Nephron (organoid): ENCODE measurements around the gene GATA6.
A peak's percentile ranks its signal among the peaks of the same experiment; 100 is the strongest.

ENCODE experiments used
- H3K27ac Mint-ChIP-seq, 3 experiments: 2 replicates each; pipeline ENCODE4 v1.8.0; 2020; ENCODE audit warnings: mixed read lengths in 3 of 3, mild to moderate bottlenecking in 2 of 3, moderate library complexity in 1 of 3
- H3K27me3 Mint-ChIP-seq: 2 replicates; pipeline ENCODE4 v1.8.0; 2021; ENCODE audit warnings: low read depth, mild to moderate bottlenecking, moderate library complexity, mixed read lengths
- H3K36me3 Mint-ChIP-seq: 2 replicates; pipeline ENCODE4 v1.8.0; 2020; ENCODE audit warnings: low read depth, mixed read lengths
- H3K4me1 Mint-ChIP-seq: 2 replicates; pipeline ENCODE4 v1.8.0; 2020; ENCODE audit warnings: mixed read lengths
- H3K4me3 Mint-ChIP-seq, 3 experiments: 2 replicates each; pipeline ENCODE4 v1.8.0; 2020; ENCODE audit warnings: mild to moderate bottlenecking in 3 of 3, mixed read lengths in 3 of 3, moderate library complexity in 2 of 3
- H3K9me3 Mint-ChIP-seq: 2 replicates; pipeline ENCODE4 v1.8.0; 2020; ENCODE audit warnings: mixed read lengths
- TF ChIP-seq, protein P1 (sequence below), 3 experiments: fragments of 200-600 bp; sonication (generic); IDR thresholded peaks; one replicate each; pipeline ENCODE4 v1.5.0; 2021; ENCODE audit warnings: antibody characterized with exemption in 3 of 3; ENCODE audit not compliant: unreplicated experiment in 3 of 3

Gene GATA6

GRCh38 chr18:22153428-22153827 is 16.0 kb upstream of the GATA6 start:
- TF ChIP-seq, protein P1, sequence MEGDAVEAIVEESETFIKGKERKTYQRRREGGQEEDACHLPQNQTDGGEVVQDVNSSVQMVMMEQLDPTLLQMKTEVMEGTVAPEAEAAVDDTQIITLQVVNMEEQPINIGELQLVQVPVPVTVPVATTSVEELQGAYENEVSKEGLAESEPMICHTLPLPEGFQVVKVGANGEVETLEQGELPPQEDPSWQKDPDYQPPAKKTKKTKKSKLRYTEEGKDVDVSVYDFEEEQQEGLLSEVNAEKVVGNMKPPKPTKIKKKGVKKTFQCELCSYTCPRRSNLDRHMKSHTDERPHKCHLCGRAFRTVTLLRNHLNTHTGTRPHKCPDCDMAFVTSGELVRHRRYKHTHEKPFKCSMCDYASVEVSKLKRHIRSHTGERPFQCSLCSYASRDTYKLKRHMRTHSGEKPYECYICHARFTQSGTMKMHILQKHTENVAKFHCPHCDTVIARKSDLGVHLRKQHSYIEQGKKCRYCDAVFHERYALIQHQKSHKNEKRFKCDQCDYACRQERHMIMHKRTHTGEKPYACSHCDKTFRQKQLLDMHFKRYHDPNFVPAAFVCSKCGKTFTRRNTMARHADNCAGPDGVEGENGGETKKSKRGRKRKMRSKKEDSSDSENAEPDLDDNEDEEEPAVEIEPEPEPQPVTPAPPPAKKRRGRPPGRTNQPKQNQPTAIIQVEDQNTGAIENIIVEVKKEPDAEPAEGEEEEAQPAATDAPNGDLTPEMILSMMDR (IDR thresholded peaks at IDR 0.05; ENCODE audit: unreplicated experiment in 3 of 3) = no peak
- no peak overlapping the region for H3K4me3 Mint-ChIP-seq
- H3K27ac Mint-ChIP-seq = no peak overlapping the region

DNA sequence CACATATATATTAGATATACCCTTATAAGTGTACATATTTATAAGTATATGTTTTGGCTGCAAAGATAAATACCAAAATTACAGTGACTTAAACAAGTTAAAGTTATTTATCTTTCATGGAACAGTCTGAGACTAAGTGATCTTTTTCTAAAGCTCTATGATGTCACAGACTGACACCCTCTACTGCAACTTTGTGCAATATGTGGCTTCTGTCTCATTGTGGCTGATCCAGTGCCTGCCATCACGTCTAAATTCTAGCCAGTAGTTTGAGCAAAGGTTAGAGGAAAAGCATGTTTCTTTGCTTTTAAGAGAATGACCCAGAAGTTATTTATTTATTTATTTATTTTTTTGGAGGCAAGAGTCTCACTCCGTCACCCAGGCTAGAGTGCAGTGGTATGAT is 13.8 kb upstream of the GATA6 start:
- H3K9me3 Mint-ChIP-seq = no peaks in the 10 kb centered on the region
- H3K27me3 Mint-ChIP-seq = peaks cover 40% of the 10 kb centered on the region

More at GRCh38 chr18:22153428-22153827, 16.0 kb upstream of the GATA6 start:
- Mint-ChIP-seq H3K4me1 (no peaks in the 10 kb centered on the region), H3K27me3 (peaks cover 42% of the 10 kb centered on the region), H3K36me3 (no peaks in the 10 kb centered on the region), H3K9me3 (no peaks in the 10 kb centered on the region)

DNA sequence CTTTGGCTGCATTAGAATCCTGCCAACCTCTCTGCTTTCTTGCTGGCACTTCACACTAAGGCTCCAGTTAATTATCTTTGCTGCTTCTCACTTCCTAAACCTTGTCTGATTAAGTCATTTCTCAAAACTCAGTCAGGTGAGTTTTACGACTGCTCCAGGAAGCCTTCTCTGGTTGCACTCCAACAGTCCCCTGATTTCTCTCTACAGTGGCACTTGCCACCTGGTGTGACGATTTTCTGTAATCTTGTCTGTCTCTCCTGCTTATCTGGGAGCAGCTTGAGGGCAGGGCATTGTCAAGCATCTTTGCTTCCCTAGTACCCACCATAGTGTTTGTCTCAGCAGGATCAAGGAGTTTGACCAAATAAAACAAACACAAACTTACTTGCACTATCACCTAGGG is 10.4 kb upstream of the GATA6 start:
- H3K9me3 Mint-ChIP-seq = no peaks in the 10 kb centered on the region
- TF ChIP-seq, protein P1 (IDR thresholded peaks at IDR 0.05; ENCODE audit: unreplicated experiment in 3 of 3) = no peak
- no peak overlapping the region for H3K27ac Mint-ChIP-seq
- no peaks in the 10 kb centered on the region for H3K36me3 Mint-ChIP-seq
- H3K4me1 Mint-ChIP-seq = no peaks in the 10 kb centered on the region
- no peak overlapping the region for H3K4me3 Mint-ChIP-seq
- H3K27me3 Mint-ChIP-seq = peaks cover 67% of the 10 kb centered on the region

More for the DNA sequence above, 13.8 kb upstream of the GATA6 start:
- TF ChIP-seq, protein P1 (IDR thresholded peaks at IDR 0.05; ENCODE audit: unreplicated experiment in 3 of 3) = no peak
- H3K4me1 Mint-ChIP-seq = no peaks in the 10 kb centered on the region
- no peak overlapping the region for H3K4me3 Mint-ChIP-seq
- no peaks in the 10 kb centered on the region for H3K36me3 Mint-ChIP-seq
- H3K27ac Mint-ChIP-seq = no peak overlapping the region

GRCh38 chr18:22161090-22161489 is 8.3 kb upstream of the GATA6 start:
- Mint-ChIP-seq H3K36me3 (no peaks in the 10 kb centered on the region), H3K27me3 (peaks cover 77% of the 10 kb centered on the region), H3K4me1 (peaks cover 7% of the 10 kb centered on the region), H3K9me3 (no peaks in the 10 kb centered on the region), H3K27ac (no peak overlapping the region), H3K4me3 (no peak overlapping the region)
- TF ChIP-seq, protein P1 (IDR thresholded peaks at IDR 0.05; ENCODE audit: unreplicated experiment in 3 of 3) = no peak

GRCh38 chr18:22163416-22164161 is 5.8 kb upstream of the GATA6 start:
- H3K4me3 Mint-ChIP-seq = peak overlapping the region; percentile 59 to 65 (median 61)
- TF ChIP-seq, protein P1 (IDR thresholded peaks at IDR 0.05; ENCODE audit: unreplicated experiment in 3 of 3) = no peak
- H3K36me3 Mint-ChIP-seq = no peaks in the 10 kb centered on the region
- H3K9me3 Mint-ChIP-seq = no peaks in the 10 kb centered on the region
- H3K27ac Mint-ChIP-seq = peak overlapping the region in 2 of 3 experiments; percentile 10 to 17
- peaks cover 25% of the 10 kb centered on the region for H3K4me1 Mint-ChIP-seq
- peaks cover 89% of the 10 kb centered on the region for H3K27me3 Mint-ChIP-seq
